Measurements from ENCODE around the gene ASIC3.
"Not testable (repeated sequence)": the region's sequence is repeated elsewhere in the genome, so short reads cannot be mapped to it uniquely, and the experiment has no call there.

Gene ASIC3

GRCh38 chr7:151014950-151015349 is 33.4 kb upstream of the ASIC3 start:
- DNase-seq: peak; percentile 23

- DNase-seq: no peak
These were observed 32.4 kb upstream of the ASIC3 start for GRCh38 chr7:151015967-151016366.

GRCh38 chr7:151016505-151016904 is 31.8 kb upstream of the ASIC3 start:
- no peak for DNase-seq

GRCh38 chr7:151016942-151017341 is 31.4 kb upstream of the ASIC3 start:
- no peak for DNase-seq

GRCh38 chr7:151017370-151017952 is 30.9 kb upstream of the ASIC3 start:
- DNase-seq: no peak

GRCh38 chr7:151017953-151018420 is 30.3 kb upstream of the ASIC3 start:
- no peak for DNase-seq

GRCh38 chr7:151018421-151019129 is 29.8 kb upstream of the ASIC3 start:
- no peak for DNase-seq

- DNase-seq: no peak
These were observed 29.2 kb upstream of the ASIC3 start for GRCh38 chr7:151019130-151019447.

GRCh38 chr7:151020231-151020630 is 28.1 kb upstream of the ASIC3 start:
- no peak for DNase-seq

- DNase-seq: no peak
These were observed 25.1 kb upstream of the ASIC3 start for GRCh38 chr7:151023232-151023631.

GRCh38 chr7:151024435-151025056 is 23.8 kb upstream of the ASIC3 start, which contains the start of gene ATG9B:
TSS of gene ATG9B (minus strand) at chr7:151024494. CDS start at chr7:151024423, 71 bp downstream.
- DNase-seq: no peak

GRCh38 chr7:151025924-151026671 is 22.2 kb upstream of the ASIC3 start:
- peak; percentile 63 for DNase-seq

- DNase-seq: not testable (repeated sequence)
These were observed 21.3 kb upstream of the ASIC3 start for GRCh38 chr7:151026771-151027727.

GRCh38 chr7:151027728-151028130 is 20.6 kb upstream of the ASIC3 start:
- DNase-seq: not testable (repeated sequence)

GRCh38 chr7:151028131-151028947 is 20.0 kb upstream of the ASIC3 start, which contains the start of gene ABCB8:
TSS of gene ABCB8 (plus strand) at chr7:151028450. CDS start at chr7:151028516, 66 bp downstream.
- peak; percentile 97 for DNase-seq

- no peak for DNase-seq
These were observed 19.3 kb upstream of the ASIC3 start for GRCh38 chr7:151028948-151029501.

GRCh38 chr7:151031011-151031410 is 17.3 kb upstream of the ASIC3 start:
- no peak for DNase-seq

- no peak for DNase-seq
These were observed 15.1 kb upstream of the ASIC3 start for GRCh38 chr7:151032936-151033863.

GRCh38 chr7:151033864-151034249 is 14.5 kb upstream of the ASIC3 start:
- no peak for DNase-seq
